GM23338 (cell line): ENCODE measurements around the gene TXNRD1. TPM values are rescaled to one million over a fixed set of nuclear protein-coding genes. Genes with fewer than 3 reads are reported as not detected.

ENCODE experiments used
- ATAC-seq: fragments of 200-7000 bp; cut with Tn5 transposase; 3 replicates; pipeline ENCODE4 v1.9.1; 2020
- DNase-seq: peaks from one replicate; pipeline ENCODE4 v3.0.0-alpha.2; 2015; ENCODE audit warnings: low spot score
- H2AFZ ChIP-seq: fragments of 200-600 bp; sonication (generic); 2 replicates; pipeline ENCODE4 v1.8.0; 2016; ENCODE audit warnings: antibody characterized with exemption, mild to moderate bottlenecking, moderate library complexity
- H3F3A ChIP-seq: fragments of 200-600 bp; sonication (generic); replicated peaks from 2 replicates; pipeline ENCODE4 v1.8.0; 2017; ENCODE audit warnings: antibody characterized with exemption, mixed run types, low read depth
- H3K27ac ChIP-seq: fragments of 200-600 bp; sonication (generic); 2 replicates; pipeline ENCODE4 v1.6.1; 2016; ENCODE audit warnings: low read depth
- H3K27me3 ChIP-seq: fragments of 200-600 bp; sonication (generic); 2 replicates; pipeline ENCODE4 v1.8.0; 2016; ENCODE audit warnings: mild to moderate bottlenecking, mixed run types, moderate library complexity; ENCODE audit not compliant: insufficient read depth
- H3K36me3 ChIP-seq: fragments of 200-600 bp; sonication (generic); 2 replicates; pipeline ENCODE4 v1.8.0; 2016; ENCODE audit warnings: mild to moderate bottlenecking; ENCODE audit not compliant: insufficient read depth
- H3K4me1 ChIP-seq: fragments of 200-600 bp; sonication (generic); 2 replicates; pipeline ENCODE4 v1.8.0; 2016; ENCODE audit warnings: mild to moderate bottlenecking, moderate library complexity; ENCODE audit not compliant: insufficient read depth
- H3K4me2 ChIP-seq: fragments of 200-600 bp; sonication (generic); 2 replicates; pipeline ENCODE4 v1.7.1; 2017; ENCODE audit warnings: mixed run types
- H3K4me3 ChIP-seq: fragments of 200-600 bp; sonication (generic); 2 replicates; pipeline ENCODE4 v1.6.1; 2016; ENCODE audit warnings: mixed run types
- H3K79me2 ChIP-seq: fragments of 200-600 bp; sonication (generic); replicated peaks from 2 replicates; pipeline ENCODE4 v1.8.0; 2017; ENCODE audit warnings: mild to moderate bottlenecking; ENCODE audit not compliant: insufficient read depth
- H3K9me2 ChIP-seq: fragments of 200-600 bp; sonication (generic); 2 replicates; pipeline ENCODE4 v1.8.0; 2017; ENCODE audit not compliant: insufficient read depth
- H4K20me1 ChIP-seq: fragments of 200-600 bp; sonication (generic); replicated peaks from 2 replicates; pipeline ENCODE4 v1.8.0; 2017; ENCODE audit warnings: mild to moderate bottlenecking; ENCODE audit not compliant: insufficient read depth
- H3K27ac Mint-ChIP-seq: 2 replicates; pipeline ENCODE4 v1.8.0; 2020; ENCODE audit warnings: inconsistent platforms, mild to moderate bottlenecking, moderate library complexity, mixed read lengths
- H3K27me3 Mint-ChIP-seq: 3 replicates; pipeline ENCODE4 v1.8.0; 2022; ENCODE audit warnings: low read depth, mild to moderate bottlenecking, moderate library complexity, mixed read lengths, inconsistent platforms; ENCODE audit not compliant: insufficient read depth, poor library complexity
- H3K36me3 Mint-ChIP-seq: 3 replicates; pipeline ENCODE4 v1.8.0; 2021; ENCODE audit warnings: low read depth, mild to moderate bottlenecking, inconsistent platforms, moderate library complexity, mixed read lengths
- H3K4me1 Mint-ChIP-seq: 3 replicates; pipeline ENCODE4 v1.8.0; 2020; ENCODE audit warnings: mild to moderate bottlenecking, inconsistent platforms, mixed read lengths
- H3K4me3 Mint-ChIP-seq: 3 replicates; pipeline ENCODE4 v1.8.0; 2021; ENCODE audit warnings: moderate library complexity, mild to moderate bottlenecking, inconsistent platforms, mixed read lengths
- H3K9me3 Mint-ChIP-seq: 3 replicates; pipeline ENCODE4 v1.8.0; 2020; ENCODE audit warnings: moderate library complexity, mild to moderate bottlenecking, inconsistent platforms, mixed read lengths
- CREB1 ChIP-seq: fragments of 250-450 bp; sonication (Bioruptor Pico); IDR thresholded peaks from 2 replicates; pipeline ENCODE4 v1.5.0; 2020; ENCODE audit warnings: low read depth, mild to moderate bottlenecking, moderate library complexity
- EZH2 ChIP-seq: fragments of 200-600 bp; sonication (generic); IDR thresholded peaks from one replicate; pipeline ENCODE4 v1.8.0; 2017; ENCODE audit warnings: antibody characterized with exemption, mild to moderate bottlenecking, low read depth; ENCODE audit not compliant: unreplicated experiment
- EZH2phosphoT487 ChIP-seq: fragments of 200-600 bp; sonication (generic); IDR thresholded peaks from one replicate; pipeline ENCODE4 v1.8.1; 2018; ENCODE audit warnings: antibody characterized with exemption; ENCODE audit not compliant: unreplicated experiment
- JUNB ChIP-seq: IDR thresholded peaks from one replicate; pipeline ENCODE4 v1.6.1; 2016; ENCODE audit warnings: antibody characterized with exemption; ENCODE audit not compliant: unreplicated experiment
- NANOG ChIP-seq: IDR thresholded peaks from 2 replicates; pipeline ENCODE4 v1.6.1; 2016; ENCODE audit warnings: antibody characterized with exemption, borderline replicate concordance
- POLR2AphosphoS5 ChIP-seq: IDR thresholded peaks from 2 replicates; pipeline ENCODE4 v1.6.1; 2016; ENCODE audit warnings: antibody characterized with exemption, low read depth
- STAT1 ChIP-seq: IDR thresholded peaks from one replicate; pipeline ENCODE4 v1.6.1; 2016; ENCODE audit warnings: antibody characterized with exemption; ENCODE audit not compliant: unreplicated experiment
- ZNF114 ChIP-seq: fragments of 250-450 bp; sonication (Bioruptor Pico); IDR thresholded peaks from 2 replicates; pipeline ENCODE4 v1.5.0; 2020; ENCODE audit warnings: mild to moderate bottlenecking, moderate library complexity
- ZNF331 ChIP-seq: fragments of 250-450 bp; sonication (Bioruptor Pico); IDR thresholded peaks from 2 replicates; pipeline ENCODE4 v1.5.0; 2020; ENCODE audit warnings: low read depth, mild to moderate bottlenecking, moderate library complexity
- polyA plus RNA-seq: library from polyadenylated mRNA; unstranded; fragments of >200 nt; fragmentation: Nextera tagmentation; extraction: Ambion mirVana; gene quantifications from 2 replicates; pipeline ENCODE4 v1.2.1, GENCODE V29; 2016
- total RNA-seq: library from RNA; depleted of rRNA; stranded (reverse); fragments of >200 nt; shearing (Covaris generic); gene quantifications from 2 replicates; pipeline ENCODE4 v1.2.3, GENCODE V29; 2014
- TF ChIP-seq, protein P1 (sequence below): fragments of 250-450 bp; sonication (Bioruptor Pico); IDR thresholded peaks from 2 replicates; pipeline ENCODE4 v1.5.0; 2020; ENCODE audit warnings: mild to moderate bottlenecking, moderate library complexity
- TF ChIP-seq, protein P2 (sequence below), 2 experiments: fragments of 200-600 bp in 1 of 2; sonication (generic) in 1 of 2; conservative IDR thresholded peaks; 2 replicates each; pipeline versions ENCODE4 v1.5.1 to v1.6.1; 2016 to 2017; ENCODE audit warnings: antibody characterized with exemption in 2 of 2, low read depth in 2 of 2, mild to moderate bottlenecking in 2 of 2, moderate library complexity in 1 of 2
- TF ChIP-seq, protein P3 (sequence below): IDR thresholded peaks from one replicate; pipeline ENCODE4 v1.6.1; 2018; ENCODE audit warnings: antibody characterized with exemption; ENCODE audit not compliant: unreplicated experiment
- TF ChIP-seq, protein P4 (sequence below): IDR thresholded peaks from 2 replicates; pipeline ENCODE4 v1.6.1; 2016; ENCODE audit warnings: antibody characterized with exemption

TXNRD1 gene
- total and polyA plus RNA-seq, 2 experiments from 2014 or later = 115 to 127 TPM

DNA sequence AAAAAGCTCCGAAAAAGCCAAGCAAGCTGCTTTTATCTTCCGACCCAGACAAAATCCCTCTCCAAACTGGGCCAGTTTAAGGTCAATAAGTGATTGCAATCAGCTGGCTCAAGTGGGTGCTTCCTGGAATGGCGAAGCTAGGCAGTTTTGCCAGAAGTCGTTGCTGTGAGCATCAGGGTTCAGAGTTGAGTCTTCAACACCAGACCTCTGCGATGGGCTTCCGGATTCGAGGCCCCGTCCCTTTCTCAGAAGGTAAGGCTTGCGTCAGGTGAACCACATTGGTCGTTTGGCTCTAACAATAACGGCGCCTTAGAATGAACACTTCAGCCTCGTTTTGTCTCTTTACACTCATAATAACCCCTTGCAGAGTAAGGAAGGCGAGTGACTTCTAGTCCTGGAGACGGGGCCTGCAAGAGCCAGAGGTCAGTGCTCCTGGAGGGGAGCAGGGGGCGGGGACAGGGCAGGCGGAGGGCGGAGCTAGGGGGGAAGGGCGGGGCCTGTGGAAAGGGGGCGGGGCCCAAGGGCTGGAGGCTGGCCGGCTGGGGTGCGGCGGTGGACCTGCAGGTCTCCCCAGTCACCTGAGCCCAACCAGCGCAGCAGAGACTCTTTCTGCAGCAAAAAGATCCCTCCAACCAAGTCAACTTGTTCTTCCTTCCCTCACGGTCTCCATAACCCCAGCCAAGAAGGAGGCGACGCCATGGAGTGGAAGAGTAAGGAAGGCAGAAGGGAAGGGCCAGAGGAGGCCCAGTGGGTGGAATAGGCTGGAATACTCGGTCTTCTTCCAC is 43.6 kb upstream of the TXNRD1 start:
- H3K4me1 Mint-ChIP-seq = no peaks in the 10 kb centered on the region
- Histone ChIP-seq H3K4me3 (no peak overlapping the region), H2AFZ (peak overlapping the region; percentile 96), H3K36me3 (no peaks in the 10 kb centered on the region), H3F3A (no peaks in the 10 kb centered on the region), H4K20me1 (no peaks in the 10 kb centered on the region), H3K27me3 (no peaks in the 10 kb centered on the region), H3K4me1 (no peaks in the 10 kb centered on the region), H3K4me2 (no peak overlapping the region), H3K27ac (no peak overlapping the region), H3K9me2 (no peaks in the 10 kb centered on the region), H3K79me2 (no peaks in the 10 kb centered on the region)
- peak; percentile 65 for DNase-seq
- H3K9me3 Mint-ChIP-seq = no peaks in the 10 kb centered on the region; the same call in 2 of the 3 replicates
- H3K27ac Mint-ChIP-seq = no peak overlapping the region
- H3K4me3 Mint-ChIP-seq = no peak overlapping the region
- no peaks in the 10 kb centered on the region for H3K36me3 Mint-ChIP-seq
- peak; percentile 96 for ATAC-seq
- TF ChIP-seq, protein P1, sequence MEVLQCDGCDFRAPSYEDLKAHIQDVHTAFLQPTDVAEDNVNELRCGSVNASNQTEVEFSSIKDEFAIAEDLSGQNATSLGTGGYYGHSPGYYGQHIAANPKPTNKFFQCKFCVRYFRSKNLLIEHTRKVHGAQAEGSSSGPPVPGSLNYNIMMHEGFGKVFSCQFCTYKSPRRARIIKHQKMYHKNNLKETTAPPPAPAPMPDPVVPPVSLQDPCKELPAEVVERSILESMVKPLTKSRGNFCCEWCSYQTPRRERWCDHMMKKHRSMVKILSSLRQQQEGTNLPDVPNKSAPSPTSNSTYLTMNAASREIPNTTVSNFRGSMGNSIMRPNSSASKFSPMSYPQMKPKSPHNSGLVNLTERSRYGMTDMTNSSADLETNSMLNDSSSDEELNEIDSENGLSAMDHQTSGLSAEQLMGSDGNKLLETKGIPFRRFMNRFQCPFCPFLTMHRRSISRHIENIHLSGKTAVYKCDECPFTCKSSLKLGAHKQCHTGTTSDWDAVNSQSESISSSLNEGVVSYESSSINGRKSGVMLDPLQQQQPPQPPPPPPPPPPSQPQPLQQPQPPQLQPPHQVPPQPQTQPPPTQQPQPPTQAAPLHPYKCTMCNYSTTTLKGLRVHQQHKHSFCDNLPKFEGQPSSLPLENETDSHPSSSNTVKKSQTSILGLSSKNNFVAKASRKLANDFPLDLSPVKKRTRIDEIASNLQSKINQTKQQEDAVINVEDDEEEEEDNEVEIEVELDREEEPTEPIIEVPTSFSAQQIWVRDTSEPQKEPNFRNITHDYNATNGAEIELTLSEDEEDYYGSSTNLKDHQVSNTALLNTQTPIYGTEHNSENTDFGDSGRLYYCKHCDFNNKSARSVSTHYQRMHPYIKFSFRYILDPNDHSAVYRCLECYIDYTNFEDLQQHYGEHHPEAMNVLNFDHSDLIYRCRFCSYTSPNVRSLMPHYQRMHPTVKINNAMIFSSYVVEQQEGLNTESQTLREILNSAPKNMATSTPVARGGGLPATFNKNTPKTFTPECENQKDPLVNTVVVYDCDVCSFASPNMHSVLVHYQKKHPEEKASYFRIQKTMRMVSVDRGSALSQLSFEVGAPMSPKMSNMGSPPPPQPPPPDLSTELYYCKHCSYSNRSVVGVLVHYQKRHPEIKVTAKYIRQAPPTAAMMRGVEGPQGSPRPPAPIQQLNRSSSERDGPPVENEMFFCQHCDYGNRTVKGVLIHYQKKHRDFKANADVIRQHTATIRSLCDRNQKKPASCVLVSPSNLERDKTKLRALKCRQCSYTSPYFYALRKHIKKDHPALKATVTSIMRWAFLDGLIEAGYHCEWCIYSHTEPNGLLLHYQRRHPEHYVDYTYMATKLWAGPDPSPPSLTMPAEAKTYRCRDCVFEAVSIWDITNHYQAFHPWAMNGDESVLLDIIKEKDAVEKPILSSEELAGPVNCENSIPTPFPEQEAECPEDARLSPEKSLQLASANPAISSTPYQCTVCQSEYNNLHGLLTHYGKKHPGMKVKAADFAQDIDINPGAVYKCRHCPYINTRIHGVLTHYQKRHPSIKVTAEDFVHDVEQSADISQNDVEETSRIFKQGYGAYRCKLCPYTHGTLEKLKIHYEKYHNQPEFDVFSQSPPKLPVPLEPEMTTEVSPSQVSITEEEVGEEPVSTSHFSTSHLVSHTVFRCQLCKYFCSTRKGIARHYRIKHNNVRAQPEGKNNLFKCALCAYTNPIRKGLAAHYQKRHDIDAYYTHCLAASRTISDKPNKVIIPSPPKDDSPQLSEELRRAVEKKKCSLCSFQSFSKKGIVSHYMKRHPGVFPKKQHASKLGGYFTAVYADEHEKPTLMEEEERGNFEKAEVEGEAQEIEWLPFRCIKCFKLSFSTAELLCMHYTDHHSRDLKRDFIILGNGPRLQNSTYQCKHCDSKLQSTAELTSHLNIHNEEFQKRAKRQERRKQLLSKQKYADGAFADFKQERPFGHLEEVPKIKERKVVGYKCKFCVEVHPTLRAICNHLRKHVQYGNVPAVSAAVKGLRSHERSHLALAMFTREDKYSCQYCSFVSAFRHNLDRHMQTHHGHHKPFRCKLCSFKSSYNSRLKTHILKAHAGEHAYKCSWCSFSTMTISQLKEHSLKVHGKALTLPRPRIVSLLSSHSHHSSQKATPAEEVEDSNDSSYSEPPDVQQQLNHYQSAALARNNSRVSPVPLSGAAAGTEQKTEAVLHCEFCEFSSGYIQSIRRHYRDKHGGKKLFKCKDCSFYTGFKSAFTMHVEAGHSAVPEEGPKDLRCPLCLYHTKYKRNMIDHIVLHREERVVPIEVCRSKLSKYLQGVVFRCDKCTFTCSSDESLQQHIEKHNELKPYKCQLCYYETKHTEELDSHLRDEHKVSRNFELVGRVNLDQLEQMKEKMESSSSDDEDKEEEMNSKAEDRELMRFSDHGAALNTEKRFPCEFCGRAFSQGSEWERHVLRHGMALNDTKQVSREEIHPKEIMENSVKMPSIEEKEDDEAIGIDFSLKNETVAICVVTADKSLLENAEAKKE = no peak
- TF ChIP-seq POLR2AphosphoS5 = no peak
- TF ChIP-seq, protein P2, sequence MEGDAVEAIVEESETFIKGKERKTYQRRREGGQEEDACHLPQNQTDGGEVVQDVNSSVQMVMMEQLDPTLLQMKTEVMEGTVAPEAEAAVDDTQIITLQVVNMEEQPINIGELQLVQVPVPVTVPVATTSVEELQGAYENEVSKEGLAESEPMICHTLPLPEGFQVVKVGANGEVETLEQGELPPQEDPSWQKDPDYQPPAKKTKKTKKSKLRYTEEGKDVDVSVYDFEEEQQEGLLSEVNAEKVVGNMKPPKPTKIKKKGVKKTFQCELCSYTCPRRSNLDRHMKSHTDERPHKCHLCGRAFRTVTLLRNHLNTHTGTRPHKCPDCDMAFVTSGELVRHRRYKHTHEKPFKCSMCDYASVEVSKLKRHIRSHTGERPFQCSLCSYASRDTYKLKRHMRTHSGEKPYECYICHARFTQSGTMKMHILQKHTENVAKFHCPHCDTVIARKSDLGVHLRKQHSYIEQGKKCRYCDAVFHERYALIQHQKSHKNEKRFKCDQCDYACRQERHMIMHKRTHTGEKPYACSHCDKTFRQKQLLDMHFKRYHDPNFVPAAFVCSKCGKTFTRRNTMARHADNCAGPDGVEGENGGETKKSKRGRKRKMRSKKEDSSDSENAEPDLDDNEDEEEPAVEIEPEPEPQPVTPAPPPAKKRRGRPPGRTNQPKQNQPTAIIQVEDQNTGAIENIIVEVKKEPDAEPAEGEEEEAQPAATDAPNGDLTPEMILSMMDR (conservative IDR thresholded peaks at IDR 0.05; ENCODE audit: low read depth in 2 of 2) = no peak
- TF ChIP-seq, protein P3, sequence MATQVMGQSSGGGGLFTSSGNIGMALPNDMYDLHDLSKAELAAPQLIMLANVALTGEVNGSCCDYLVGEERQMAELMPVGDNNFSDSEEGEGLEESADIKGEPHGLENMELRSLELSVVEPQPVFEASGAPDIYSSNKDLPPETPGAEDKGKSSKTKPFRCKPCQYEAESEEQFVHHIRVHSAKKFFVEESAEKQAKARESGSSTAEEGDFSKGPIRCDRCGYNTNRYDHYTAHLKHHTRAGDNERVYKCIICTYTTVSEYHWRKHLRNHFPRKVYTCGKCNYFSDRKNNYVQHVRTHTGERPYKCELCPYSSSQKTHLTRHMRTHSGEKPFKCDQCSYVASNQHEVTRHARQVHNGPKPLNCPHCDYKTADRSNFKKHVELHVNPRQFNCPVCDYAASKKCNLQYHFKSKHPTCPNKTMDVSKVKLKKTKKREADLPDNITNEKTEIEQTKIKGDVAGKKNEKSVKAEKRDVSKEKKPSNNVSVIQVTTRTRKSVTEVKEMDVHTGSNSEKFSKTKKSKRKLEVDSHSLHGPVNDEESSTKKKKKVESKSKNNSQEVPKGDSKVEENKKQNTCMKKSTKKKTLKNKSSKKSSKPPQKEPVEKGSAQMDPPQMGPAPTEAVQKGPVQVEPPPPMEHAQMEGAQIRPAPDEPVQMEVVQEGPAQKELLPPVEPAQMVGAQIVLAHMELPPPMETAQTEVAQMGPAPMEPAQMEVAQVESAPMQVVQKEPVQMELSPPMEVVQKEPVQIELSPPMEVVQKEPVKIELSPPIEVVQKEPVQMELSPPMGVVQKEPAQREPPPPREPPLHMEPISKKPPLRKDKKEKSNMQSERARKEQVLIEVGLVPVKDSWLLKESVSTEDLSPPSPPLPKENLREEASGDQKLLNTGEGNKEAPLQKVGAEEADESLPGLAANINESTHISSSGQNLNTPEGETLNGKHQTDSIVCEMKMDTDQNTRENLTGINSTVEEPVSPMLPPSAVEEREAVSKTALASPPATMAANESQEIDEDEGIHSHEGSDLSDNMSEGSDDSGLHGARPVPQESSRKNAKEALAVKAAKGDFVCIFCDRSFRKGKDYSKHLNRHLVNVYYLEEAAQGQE = no peak
- no peak for TF ChIP-seq EZH2
- TF ChIP-seq ZNF114 (CRISPR knock-in tag) = no peak
- TF ChIP-seq EZH2phosphoT487 = no peak
- TF ChIP-seq NANOG = no peak
- no peak for TF ChIP-seq STAT1
- TF ChIP-seq, protein P4, sequence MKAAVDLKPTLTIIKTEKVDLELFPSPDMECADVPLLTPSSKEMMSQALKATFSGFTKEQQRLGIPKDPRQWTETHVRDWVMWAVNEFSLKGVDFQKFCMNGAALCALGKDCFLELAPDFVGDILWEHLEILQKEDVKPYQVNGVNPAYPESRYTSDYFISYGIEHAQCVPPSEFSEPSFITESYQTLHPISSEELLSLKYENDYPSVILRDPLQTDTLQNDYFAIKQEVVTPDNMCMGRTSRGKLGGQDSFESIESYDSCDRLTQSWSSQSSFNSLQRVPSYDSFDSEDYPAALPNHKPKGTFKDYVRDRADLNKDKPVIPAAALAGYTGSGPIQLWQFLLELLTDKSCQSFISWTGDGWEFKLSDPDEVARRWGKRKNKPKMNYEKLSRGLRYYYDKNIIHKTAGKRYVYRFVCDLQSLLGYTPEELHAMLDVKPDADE = no peak
- no peak for TF ChIP-seq ZNF331 (CRISPR knock-in tag)
- TF ChIP-seq CREB1 (CRISPR knock-in tag) = no peak
- TF ChIP-seq JUNB = no peak
- H3K27me3 Mint-ChIP-seq = peaks cover 6% of the 10 kb centered on the region
